NCI-H82 treated with DMSO at 0.1 percent for 48 hours (cell line): ENCODE results near the gene USP5.

ENCODE experiments used
- DNase-seq: peaks from one replicate; lab custom pipeline; 2025; ENCODE audit not compliant: unreplicated experiment; lab: John Stamatoyannopoulos, UW

USP5 gene, protein sequence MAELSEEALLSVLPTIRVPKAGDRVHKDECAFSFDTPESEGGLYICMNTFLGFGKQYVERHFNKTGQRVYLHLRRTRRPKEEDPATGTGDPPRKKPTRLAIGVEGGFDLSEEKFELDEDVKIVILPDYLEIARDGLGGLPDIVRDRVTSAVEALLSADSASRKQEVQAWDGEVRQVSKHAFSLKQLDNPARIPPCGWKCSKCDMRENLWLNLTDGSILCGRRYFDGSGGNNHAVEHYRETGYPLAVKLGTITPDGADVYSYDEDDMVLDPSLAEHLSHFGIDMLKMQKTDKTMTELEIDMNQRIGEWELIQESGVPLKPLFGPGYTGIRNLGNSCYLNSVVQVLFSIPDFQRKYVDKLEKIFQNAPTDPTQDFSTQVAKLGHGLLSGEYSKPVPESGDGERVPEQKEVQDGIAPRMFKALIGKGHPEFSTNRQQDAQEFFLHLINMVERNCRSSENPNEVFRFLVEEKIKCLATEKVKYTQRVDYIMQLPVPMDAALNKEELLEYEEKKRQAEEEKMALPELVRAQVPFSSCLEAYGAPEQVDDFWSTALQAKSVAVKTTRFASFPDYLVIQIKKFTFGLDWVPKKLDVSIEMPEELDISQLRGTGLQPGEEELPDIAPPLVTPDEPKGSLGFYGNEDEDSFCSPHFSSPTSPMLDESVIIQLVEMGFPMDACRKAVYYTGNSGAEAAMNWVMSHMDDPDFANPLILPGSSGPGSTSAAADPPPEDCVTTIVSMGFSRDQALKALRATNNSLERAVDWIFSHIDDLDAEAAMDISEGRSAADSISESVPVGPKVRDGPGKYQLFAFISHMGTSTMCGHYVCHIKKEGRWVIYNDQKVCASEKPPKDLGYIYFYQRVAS

DNA sequence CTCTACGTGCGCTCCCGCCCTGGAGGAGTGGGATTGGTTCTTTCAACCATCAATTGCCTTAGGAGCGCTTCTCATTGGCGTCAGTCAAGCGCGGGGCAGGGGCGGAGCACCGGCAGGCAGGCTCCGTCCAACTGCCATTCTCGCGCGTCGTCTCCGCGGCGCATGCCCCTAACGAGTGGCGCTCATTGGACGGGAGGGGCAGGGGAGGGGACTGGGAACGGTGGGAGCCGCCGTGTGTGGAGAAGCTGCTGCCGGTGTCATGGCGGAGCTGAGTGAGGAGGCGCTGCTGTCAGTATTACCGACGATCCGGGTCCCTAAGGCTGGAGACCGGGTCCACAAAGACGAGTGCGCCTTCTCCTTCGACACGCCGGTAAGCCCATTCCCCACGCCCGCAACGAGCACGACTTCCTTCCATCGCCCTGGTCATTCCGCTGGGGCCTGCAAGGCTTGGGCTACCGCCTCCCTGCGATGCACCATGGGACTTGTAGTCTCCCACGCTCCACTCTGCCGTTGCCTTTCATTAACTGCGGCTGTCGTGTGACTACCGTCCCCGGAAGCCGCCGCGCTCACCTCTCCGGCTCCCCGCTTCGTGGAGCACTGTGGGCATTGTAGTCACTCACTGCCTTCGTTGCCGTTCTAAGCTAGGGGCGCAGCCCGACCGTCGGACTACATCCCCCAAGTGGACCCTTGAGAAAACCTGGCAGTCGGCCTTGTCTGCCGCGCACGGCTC, at the start of gene USP5:
Gene USP5, plus strand, starts transcription at position 230 of the 730 bp plus-strand sequence. Its CDS starts 30 bp downstream, at position 260.
- peak; percentile 98 for DNase-seq

DNA sequence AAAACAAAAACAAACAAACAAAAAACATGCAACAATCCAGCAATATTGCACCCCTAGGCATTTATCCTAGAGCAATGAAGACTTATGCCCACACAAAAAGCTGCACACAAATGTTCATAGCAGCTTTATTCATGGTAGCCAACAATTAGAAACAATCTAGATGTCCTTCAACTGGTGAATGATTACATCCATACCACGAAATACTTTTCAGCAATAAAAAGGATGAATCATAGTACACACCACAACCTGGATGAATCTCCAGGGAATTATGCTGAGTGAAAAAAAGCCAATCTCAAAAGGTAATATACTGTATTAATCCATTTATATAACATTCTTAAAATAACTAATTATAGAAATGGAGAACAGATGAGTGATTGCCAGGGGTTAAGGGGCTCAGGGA, 44.8 kb upstream of the USP5 start:
- no peak for DNase-seq

- no peak for DNase-seq
Measured at GRCh38 chr12:6809056-6809455, 42.9 kb upstream of the USP5 start.

DNA sequence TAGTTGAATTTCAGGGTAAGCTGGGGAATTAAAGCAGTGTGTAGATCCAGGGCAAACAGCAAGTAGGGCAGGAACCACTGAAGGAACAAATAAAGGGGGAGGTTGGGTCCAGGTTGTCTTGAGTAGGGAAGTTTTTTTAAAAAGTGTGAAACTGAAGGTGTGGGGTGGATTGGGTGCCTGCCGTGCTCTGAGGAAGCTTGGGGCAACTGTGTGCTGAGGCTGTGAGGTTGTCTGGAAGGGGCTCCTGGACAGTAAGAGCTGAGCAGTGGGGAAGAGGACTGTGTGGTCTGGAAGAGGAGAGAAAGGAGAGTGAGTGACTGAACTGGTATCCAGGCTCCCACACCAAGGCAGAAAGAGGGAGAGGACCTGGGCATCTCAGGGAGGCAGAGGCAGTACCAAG, 41.2 kb upstream of the USP5 start:
- no peak for DNase-seq

DNA sequence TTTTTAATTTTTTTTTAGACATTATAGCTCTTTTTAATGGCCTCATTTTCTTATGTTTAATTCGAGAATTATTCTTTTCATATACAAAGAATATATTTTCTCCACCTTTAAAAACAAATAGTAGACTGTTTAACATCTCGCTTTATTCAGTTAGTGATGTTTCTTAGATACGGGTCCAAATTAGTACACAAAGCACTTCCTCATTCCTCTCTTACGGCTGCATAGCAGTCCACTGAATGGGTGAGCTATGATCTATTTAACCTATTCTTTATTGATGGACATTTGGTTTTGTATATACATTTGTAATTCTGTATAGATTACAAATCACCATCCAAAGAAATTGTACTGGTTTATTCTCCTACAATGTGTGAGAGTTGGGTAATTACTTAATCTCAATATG, 38.6 kb upstream of the USP5 start:
- DNase-seq, result no peak

GRCh38 chr12:6816598-6816997, 35.4 kb upstream of the USP5 start:
- no peak for DNase-seq

GRCh38 chr12:6817098-6817497, 34.9 kb upstream of the USP5 start:
- no peak for DNase-seq

DNA sequence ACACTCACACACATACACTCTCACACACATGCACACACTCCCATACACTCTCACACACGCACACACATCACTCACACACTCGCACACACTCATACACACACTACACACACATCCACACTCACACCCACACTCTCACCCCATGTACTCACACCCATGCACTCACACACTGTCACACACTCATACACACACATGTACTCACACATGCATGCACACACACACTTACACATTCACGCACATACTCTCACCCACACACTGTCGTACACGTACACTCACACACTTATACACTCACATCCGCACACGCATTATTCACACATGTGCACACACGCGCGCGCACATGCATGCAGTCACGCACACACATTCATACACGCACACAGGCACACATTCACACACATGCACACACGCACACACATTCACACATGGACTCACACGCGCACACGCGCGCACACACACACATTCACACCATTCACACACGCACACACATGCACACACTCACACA, 34.2 kb upstream of the USP5 start:
- DNase-seq, result no peak

GRCh38 chr12:6818222-6818621, 33.7 kb upstream of the USP5 start:
- DNase-seq, result no peak

- DNase-seq, result no peak
Measured at GRCh38 chr12:6818645-6819044, 33.3 kb upstream of the USP5 start.

DNA sequence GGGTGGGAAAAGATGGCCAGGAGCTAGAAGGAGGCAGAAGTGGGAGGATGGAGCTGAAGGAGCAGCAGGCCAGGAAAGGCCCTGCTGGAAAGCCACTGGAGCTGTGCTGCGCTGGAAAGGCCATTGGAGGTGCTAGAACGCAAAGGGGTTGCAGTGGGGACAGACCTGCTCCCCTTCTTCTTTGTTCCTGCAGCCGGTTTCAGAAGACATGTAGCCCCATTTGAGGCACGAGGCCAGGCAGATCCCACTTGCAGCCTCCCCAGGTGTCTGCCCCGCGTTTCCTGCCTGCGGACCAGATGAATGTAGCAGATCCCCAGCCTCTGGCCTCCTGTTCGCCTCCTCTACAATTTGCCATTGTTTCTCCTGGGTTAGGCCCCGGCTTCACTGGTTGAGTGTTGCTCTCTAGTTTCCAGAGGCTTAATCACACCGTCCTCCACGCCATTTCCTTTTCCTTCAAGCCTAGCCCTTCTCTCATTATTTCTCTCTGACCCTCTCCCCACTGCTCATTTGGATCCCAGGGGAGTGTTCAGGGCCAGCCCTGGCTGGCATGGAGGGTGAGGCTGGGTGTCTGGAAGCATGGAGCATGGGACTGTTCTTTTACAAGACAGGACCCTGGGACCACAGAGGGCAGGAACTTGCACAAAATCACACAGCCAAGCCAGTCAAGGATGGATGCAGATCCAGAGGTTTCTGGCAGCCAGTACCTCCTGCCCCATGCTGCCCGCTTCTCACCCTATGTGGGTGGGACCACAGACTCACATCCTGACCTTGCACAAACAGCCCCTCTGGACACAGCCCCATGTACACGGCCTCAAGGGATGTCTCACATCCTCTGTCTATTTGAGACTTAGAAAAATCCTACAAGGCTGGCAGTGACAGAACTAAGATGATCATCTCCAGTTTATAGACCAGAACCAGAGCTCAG, 32.6 kb upstream of the USP5 start:
- DNase-seq, result no peak

DNA sequence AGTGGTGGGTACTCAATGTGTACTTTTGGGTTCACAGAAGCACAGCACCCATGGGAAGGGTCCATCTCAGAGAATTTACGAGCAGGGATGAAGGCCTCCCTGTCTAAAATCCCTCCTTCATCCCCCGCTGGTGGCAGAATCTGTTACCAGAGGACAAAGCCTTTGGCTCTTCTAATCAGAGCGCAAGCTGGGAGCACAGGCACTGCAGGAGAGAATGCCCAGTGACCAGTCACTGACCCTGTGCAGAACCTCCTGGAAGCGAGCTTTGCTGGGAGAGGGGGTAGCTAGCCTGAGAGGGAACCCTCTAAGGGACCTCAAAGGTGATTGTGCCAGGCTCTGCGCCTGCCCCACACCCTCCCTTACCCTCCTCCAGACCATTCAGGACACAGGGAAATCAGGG, 31.8 kb upstream of the USP5 start:
- no peak for DNase-seq

DNA sequence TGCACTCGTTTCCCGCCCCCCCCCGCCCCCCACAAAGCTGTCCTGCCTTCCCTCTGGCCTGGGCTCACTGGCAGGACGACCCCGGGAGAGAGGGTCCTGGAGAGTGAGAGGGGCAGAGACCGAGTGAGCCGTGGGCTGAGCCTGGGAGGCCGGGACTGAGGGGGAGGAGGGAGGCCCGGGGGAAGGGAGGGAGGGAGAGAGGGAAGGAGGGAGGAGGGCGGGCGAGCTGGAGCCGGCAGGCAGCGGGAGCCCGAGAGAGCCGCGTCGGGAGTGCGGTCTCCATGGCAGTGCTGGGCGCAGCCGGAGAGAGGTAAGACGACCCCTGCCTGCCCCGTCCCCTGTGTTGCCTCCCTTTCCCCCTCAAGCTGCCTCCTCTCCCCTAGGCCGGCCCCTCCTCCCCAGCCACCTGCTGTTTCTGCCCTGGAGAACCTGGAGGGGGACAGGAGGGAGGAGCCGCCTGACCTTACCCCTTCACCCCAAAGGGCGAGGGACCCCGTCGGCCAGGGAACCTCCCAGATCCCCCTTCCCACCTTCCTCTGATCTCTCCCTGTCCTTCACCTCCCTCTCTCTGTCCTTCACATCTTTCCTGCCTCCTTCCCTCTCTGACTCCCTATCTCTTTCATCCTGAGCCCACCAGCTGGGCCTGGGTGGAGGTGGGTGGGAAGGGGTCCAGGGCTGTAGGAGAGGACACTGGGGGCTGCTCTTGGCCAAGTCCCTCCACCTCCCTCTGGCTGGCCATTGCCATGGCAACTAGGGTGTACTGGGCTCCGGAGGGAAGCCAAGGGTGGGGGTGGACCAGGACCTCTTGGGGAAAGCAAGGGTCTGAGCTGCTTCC, 30.1 kb upstream of the USP5 start, which contains the start of gene GPR162:
Gene GPR162, plus strand, starts transcription at position 231 of the 835 bp plus-strand sequence. CDS start 2,078 bp downstream, outside the sequence.
- peak; percentile 48 for DNase-seq

DNA sequence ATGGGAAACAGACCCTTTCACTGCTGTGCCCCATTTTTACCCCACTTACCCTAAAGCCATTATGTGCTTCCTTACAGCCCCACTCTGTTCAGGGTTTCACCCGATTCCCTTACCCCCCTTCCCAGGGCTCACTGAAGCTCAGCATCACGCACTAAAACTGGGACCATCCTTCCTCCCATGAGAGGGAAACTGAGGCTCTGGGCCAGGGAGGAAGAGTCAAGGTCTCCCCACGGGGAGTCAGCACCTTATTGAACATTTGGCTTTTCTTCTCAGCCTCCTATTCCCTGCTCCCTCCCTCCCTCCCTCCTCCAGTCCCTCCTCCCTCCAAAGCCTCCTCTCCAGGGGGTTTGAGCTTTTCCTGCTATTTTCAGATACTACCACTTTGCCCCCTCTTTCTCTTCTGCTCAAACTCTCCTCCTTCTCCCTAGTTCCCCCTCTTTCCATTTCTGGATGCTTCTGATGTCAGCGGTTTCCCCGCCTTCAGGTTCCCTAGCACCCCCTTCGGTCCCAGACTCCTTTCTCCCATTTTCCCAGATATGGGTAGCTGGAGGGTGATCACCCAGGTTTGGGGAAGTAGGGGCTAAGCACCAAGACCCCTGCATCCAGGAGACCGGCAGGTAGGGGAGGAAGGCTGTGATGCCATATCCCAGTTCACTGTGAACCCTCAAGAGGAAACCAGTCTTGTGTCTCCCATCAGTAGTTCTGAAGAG, 29.4 kb upstream of the USP5 start:
- no peak for DNase-seq

DNA sequence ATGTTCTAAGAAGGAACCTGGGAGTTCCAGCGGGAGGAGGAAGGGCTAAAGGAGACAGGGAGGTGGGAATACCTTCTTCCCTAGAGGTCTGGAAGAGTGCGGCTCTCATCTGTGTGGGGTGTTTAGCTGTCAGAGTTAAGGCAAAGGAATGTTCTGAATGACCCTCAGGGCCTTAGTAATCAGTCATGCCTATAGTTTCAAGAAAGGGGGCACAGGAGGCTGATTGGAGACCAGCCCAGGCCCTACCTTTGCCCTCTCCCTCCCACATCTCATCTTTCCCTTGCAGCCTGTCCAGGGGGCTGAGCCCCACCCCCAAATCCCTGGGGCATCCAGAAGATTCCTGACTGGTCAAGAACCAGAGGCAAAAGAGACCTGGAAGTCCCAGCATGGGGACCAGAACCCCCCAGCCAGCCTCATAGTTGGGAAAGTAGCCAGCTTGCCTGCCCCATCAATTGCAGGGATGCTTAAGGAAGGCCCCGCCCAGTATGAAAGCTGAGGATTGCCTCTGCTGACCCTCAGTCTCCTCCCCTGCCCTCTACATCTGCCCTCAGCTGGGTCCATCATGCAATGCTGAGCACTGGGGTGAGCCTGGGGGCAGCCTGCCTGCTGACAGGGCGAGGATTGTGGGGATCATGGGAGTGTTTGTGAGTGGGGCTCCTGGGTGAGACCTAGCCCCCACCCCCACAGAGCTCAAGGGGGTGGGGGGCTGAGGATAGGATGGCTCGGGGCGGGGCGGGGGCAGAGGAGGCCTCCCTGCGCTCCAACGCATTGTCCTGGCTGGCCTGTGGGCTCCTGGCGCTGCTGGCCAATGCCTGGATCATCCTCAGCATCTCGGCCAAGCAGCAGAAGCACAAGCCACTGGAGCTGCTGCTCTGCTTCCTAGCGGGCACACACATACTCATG, 28.5 kb upstream of the USP5 start:
- DNase-seq, result no peak

DNA sequence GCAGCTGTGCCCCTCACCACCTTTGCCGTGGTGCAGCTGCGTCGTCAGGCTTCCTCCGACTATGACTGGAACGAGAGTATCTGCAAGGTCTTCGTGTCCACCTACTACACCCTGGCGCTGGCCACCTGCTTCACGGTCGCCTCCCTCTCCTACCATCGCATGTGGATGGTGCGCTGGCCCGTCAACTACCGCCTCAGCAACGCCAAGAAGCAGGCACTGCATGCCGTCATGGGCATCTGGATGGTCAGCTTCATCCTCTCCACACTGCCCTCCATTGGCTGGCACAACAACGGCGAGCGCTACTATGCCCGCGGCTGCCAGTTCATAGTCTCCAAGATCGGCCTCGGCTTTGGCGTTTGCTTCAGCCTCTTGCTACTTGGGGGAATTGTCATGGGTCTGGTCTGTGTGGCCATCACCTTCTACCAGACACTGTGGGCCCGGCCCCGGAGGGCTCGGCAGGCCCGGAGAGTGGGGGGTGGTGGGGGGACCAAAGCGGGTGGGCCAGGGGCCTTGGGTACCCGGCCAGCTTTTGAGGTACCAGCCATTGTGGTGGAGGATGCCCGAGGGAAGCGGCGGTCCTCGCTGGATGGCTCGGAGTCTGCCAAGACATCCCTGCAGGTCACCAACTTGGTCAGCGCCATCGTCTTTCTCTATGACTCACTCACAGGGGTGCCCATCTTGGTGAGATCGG, 27.7 kb upstream of the USP5 start:
- no peak for DNase-seq

DNA sequence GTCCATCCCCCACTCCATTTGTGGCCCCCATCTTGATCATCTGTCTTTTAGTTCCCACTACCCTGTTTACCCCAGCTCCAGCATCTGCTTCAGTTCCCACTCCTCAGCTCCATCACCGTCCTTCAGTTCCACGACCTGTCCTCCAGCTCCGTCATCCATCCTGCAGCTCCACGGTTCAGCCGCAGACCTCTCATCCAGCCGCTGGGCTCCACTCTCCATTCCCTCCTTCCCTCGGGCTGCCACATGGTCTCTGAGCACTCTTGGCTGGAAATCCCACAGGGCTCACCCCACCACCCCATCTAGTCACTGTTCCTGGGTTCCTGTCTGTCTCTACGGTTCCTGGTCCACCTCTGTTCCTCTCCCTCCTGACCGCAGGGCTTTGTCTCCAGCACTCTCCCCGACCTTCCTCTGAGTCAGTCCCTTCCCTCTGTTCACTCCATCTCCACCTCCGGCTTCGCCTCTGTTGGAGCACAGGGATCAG, 27.0 kb upstream of the USP5 start:
- no peak for DNase-seq
